ENCODE data around the gene NUDT4. TPM values are rescaled to one million over a fixed set of nuclear protein-coding genes. Genes with fewer than 3 reads are reported as not detected.

Gene NUDT4
- total RNA-seq, 5 donors from 2014 or later (not counting 1 experiment from before 2014, with no cell fraction given), result 40.7 to 85.2 (median 46.0) TPM

DNA sequence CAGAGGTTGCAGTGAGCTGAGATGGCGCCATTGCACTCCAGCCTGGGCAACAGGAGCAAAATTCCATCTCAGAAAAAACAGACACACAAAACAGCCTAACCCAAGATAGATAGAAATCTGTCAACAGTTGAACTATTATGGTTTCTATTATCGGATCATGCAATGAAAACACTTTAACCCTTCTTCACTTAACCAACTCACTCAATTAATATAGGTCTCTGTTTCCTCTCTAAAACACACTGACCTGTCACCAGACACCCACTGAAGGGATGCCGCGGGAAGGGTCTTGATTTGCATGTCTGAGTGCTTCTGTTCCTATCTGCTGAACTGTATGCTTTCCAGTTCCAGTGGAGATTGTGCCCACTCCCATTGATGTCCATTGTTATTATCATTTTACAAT, 38.0 kb upstream of the NUDT4 start:
- DNase-seq (no peak), ATAC-seq (replicated peaks in 1 of 4) (no peak)
- no peaks in the 10 kb centered on the region for H3K4me1 ChIP-seq (ENCODE audit: control insufficient read depth in 1 of 2, extremely low read depth in 1 of 2, insufficient read depth in 2 of 2, low read length in 2 of 2)
- ChIA-PET POLR2A (no interaction called here), CTCF (no interaction called here)
- 100% methylated on average over 1 of the region's 4 CpGs for WGBS (ENCODE audit: insufficient coverage)
- no peak overlapping the region for H3K27ac ChIP-seq (ENCODE audit: low read length)
- Mint-ChIP-seq H3K36me3 (no peaks in the 10 kb centered on the region), H3K27me3 (peaks cover 0 to 2% of the 10 kb centered on the region in 2 donors), H3K27ac (no peak overlapping the region), H3K4me1 (no peaks in the 10 kb centered on the region), H3K4me3 (no peak overlapping the region), H3K9me3 (no peaks in the 10 kb centered on the region)
- no peak overlapping the region for H3K4me3 ChIP-seq (ENCODE audit: control insufficient read depth in 1 of 2, extremely low read depth in 1 of 2, low read length in 1 of 2)
- H3K9me3 ChIP-seq, result no peaks in the 10 kb centered on the region
- peaks cover 0 to 7% of the 10 kb centered on the region in 2 experiments for H3K27me3 ChIP-seq (replicated peaks in 1 of 2; ENCODE audit: control insufficient read depth in 2 of 2, extremely low read depth in 1 of 2, insufficient read depth in 2 of 2, low read length in 1 of 2)
- H3K36me3 ChIP-seq (ENCODE audit: control insufficient read depth in 2 of 2, extremely low read depth in 1 of 2, insufficient read depth in 1 of 2, low read length in 1 of 2), result no peaks in the 10 kb centered on the region

DNA sequence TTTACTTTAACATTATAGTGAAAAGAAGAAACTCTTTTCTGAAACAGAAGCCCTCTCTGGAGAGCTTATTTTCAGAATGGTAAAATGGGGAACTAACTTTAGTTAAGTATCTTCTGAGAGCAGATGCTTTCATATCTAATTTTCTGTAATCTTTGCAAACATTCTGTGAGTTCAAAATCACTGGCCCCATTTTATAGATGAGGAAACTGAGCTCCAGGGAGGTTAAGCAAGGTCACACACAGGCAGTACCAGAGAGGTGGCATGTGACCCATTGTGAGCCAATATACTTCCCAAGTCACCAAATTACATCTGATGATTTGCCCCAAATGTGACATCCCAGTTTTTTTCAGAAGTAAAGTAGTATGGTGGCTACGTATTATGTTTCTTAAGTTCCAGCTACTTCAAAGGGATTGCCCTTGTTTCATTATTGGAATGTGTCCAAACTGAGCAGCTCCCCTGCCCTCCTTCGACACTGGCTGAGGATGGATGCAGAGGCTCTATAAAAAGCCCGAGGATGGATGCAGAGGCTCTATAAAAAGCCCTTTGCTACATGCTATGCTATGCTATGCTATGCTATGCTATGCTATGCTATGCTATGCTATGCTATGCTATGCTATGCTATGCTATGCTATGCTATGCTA, 36.2 kb upstream of the NUDT4 start:
- Histone ChIP-seq H3K27ac (ENCODE audit: low read length) (no peak overlapping the region), H3K36me3 (ENCODE audit: control insufficient read depth in 2 of 2, extremely low read depth in 1 of 2, insufficient read depth in 1 of 2, low read length in 1 of 2) (no peaks in the 10 kb centered on the region), H3K9me3 (no peaks in the 10 kb centered on the region), H3K4me1 (ENCODE audit: control insufficient read depth in 1 of 2, extremely low read depth in 1 of 2, insufficient read depth in 2 of 2, low read length in 2 of 2) (no peaks in the 10 kb centered on the region), H3K27me3 (replicated peaks in 1 of 2; ENCODE audit: control insufficient read depth in 2 of 2, extremely low read depth in 1 of 2, insufficient read depth in 2 of 2, low read length in 1 of 2) (peaks cover 0 to 7% of the 10 kb centered on the region in 2 experiments), H3K4me3 (ENCODE audit: control insufficient read depth in 1 of 2, extremely low read depth in 1 of 2, low read length in 1 of 2) (no peak overlapping the region)
- no peaks in the 10 kb centered on the region for H3K4me1 Mint-ChIP-seq
- POLR2A ChIA-PET, result interaction anchor here in 1 of 2 donors (0.6 kb wide), 1 partner anchor 522 kb away, joined by 4 read pairs; no protein-coding TSS in a partner anchor
- DNase-seq (no peak), ATAC-seq (replicated peaks in 1 of 4) (no peak)
- CTCF ChIA-PET, result no interaction called here
- no CpG with 5 or more reads among the region's 3 CpGs for WGBS (ENCODE audit: insufficient coverage)
- no peaks in the 10 kb centered on the region for H3K36me3 Mint-ChIP-seq
- H3K27me3 Mint-ChIP-seq, result peaks cover 0 to 2% of the 10 kb centered on the region in 2 donors
- H3K27ac Mint-ChIP-seq, result no peak overlapping the region
- H3K9me3 Mint-ChIP-seq, result no peaks in the 10 kb centered on the region
- H3K4me3 Mint-ChIP-seq, result no peak overlapping the region

DNA sequence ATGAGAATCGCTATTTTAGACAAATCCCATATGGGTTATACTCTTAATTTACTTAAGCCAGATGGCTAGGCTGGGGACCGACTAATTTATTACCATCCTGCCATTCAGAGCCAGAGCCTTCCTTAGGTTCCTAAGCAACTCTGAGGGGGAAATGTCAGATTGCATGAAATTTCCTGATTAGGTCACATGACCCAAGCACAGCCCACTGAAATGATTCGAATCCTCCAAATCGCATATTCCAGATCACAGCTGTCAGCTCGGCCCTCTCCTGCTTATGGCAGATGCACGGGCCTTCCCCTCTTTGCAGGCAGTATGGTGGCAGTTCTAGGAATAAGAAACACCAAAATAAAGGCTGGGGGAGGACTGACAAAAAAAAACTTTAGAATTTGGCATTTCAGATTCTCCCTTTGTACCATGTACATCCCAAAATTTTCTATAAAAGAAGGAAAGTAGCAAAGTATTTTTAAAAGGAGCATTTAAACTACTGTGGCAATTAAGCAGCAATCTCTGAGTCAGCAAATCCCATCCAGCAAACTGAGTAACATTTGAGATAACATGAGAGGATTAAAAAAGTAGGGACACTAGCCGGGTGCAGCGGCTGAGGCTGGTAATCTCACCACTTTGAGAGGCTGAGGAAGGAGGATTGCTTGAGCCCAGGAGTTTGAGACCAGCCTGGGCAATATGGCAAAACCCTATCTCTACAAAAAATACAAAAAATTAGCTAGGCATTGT, 30.5 kb upstream of the NUDT4 start:
- Mint-ChIP-seq H3K27me3 (peaks cover 0 to under 1% of the 10 kb centered on the region in 2 donors), H3K4me1 (no peaks in the 10 kb centered on the region), H3K27ac (no peak overlapping the region), H3K4me3 (no peak overlapping the region), H3K36me3 (no peaks in the 10 kb centered on the region), H3K9me3 (no peaks in the 10 kb centered on the region)
- H3K36me3 ChIP-seq (ENCODE audit: control insufficient read depth in 2 of 2, extremely low read depth in 1 of 2, insufficient read depth in 1 of 2, low read length in 1 of 2), result no peaks in the 10 kb centered on the region
- H3K27ac ChIP-seq (ENCODE audit: low read length), result no peak overlapping the region
- H3K27me3 ChIP-seq (replicated peaks in 1 of 2; ENCODE audit: control insufficient read depth in 2 of 2, extremely low read depth in 1 of 2, insufficient read depth in 2 of 2, low read length in 1 of 2), result no peaks in the 10 kb centered on the region
- no peaks in the 10 kb centered on the region for H3K9me3 ChIP-seq
- DNase-seq, result no peak
- POLR2A ChIA-PET, result no interaction called here
- WGBS (ENCODE audit: insufficient coverage), result 100% methylated on average over 2 of the region's 8 CpGs
- ATAC-seq (replicated peaks in 1 of 4), result no peak
- H3K4me1 ChIP-seq (ENCODE audit: control insufficient read depth in 1 of 2, extremely low read depth in 1 of 2, insufficient read depth in 2 of 2, low read length in 2 of 2), result no peaks in the 10 kb centered on the region
- no peak overlapping the region for H3K4me3 ChIP-seq (ENCODE audit: control insufficient read depth in 1 of 2, extremely low read depth in 1 of 2, low read length in 1 of 2)
- CTCF ChIA-PET, result interaction anchor here in 1 of 2 donors (1.0 kb wide), 1 partner anchor 754 kb away, joined by 3 read pairs; no protein-coding TSS in a partner anchor

DNA sequence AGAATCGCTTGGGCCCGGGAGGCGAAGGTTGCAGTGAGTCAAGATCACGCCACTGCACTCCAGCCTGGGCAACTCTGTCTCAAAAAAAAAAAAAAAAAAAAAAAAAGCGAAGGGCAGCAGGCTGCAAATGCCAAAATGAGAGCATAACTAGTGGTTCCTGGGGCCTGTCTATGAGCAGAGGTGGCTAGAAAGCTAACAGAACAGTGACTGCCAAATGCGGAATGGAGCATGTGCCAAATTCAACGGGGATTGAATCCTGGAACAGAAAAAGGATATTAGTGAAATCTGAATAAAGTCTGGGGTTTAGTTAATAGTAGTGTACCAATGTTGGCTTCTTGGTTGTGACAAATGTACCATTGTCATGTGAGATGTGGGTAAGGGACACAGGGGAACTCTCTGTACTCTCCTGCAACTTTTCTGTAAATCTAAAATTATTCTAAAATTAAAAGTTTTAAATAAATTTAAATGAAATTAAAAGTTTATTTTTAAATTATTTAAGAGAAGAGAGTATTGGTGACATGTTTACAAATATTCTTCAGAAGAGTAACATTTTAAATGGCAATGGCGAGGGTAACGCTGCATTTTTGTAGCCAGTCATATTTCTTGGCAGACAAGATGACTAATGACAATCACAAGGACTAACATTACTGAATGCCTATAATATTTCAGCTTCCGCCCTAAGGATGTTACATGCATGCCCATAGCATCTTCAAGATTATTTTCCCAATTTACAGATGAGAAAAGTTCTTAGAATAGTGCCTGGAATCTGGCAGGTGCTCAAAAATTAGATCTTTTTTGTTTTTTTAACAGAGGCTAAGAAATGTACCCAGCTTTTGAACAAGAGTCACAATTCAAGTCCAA, 28.9 kb upstream of the NUDT4 start:
- CTCF ChIA-PET, result no interaction called here
- Mint-ChIP-seq H3K4me3 (no peak overlapping the region), H3K27me3 (peaks cover 0 to 5% of the 10 kb centered on the region in 2 donors), H3K27ac (no peak overlapping the region), H3K9me3 (no peaks in the 10 kb centered on the region), H3K36me3 (no peaks in the 10 kb centered on the region), H3K4me1 (no peaks in the 10 kb centered on the region)
- WGBS (ENCODE audit: insufficient coverage), result 96% methylated on average over 6 of the region's 10 CpGs
- POLR2A ChIA-PET, result interaction anchor here in 1 of 2 donors (0.5 kb wide), 1 partner anchor 1318 kb away, joined by 3 read pairs; no protein-coding TSS in a partner anchor
- peaks cover 0 to 2% of the 10 kb centered on the region in 2 experiments for H3K27me3 ChIP-seq (replicated peaks in 1 of 2; ENCODE audit: control insufficient read depth in 2 of 2, extremely low read depth in 1 of 2, insufficient read depth in 2 of 2, low read length in 1 of 2)
- ATAC-seq (replicated peaks in 1 of 4) (no peak), DNase-seq (no peak)
- H3K4me3 ChIP-seq (ENCODE audit: control insufficient read depth in 1 of 2, extremely low read depth in 1 of 2, low read length in 1 of 2), result no peak overlapping the region
- H3K9me3 ChIP-seq, result no peaks in the 10 kb centered on the region
- no peaks in the 10 kb centered on the region for H3K4me1 ChIP-seq (ENCODE audit: control insufficient read depth in 1 of 2, extremely low read depth in 1 of 2, insufficient read depth in 2 of 2, low read length in 2 of 2)
- no peak overlapping the region for H3K27ac ChIP-seq (ENCODE audit: low read length)
- no peaks in the 10 kb centered on the region for H3K36me3 ChIP-seq (ENCODE audit: control insufficient read depth in 2 of 2, extremely low read depth in 1 of 2, insufficient read depth in 1 of 2, low read length in 1 of 2)

DNA sequence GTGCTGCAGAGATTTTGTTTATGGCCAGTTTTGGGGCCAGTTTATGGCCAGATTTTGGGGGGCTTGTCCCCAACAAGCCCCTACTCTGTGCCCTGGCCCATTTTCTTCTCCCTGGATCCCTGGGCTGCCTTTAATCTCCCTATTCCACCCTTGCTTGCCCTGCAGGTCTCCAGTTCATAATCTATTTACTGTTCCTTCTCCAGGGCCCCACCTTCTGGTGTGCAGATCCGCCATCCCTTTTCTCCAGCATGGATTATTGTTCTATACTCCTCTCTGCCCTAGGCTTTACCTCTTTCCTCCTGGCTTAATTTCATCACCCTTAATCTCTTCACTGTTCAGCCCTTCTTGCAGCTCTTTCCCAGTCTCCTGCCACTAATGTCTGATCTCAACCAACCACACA, 26.0 kb upstream of the NUDT4 start:
- H3K9me3 ChIP-seq, result no peaks in the 10 kb centered on the region
- 95% methylated on average over 1 of the region's 1 CpG for WGBS (ENCODE audit: insufficient coverage)
- ChIA-PET CTCF (no interaction called here), POLR2A (no interaction called here)
- H3K4me1 ChIP-seq (ENCODE audit: control insufficient read depth in 1 of 2, extremely low read depth in 1 of 2, insufficient read depth in 2 of 2, low read length in 2 of 2), result no peaks in the 10 kb centered on the region
- H3K36me3 Mint-ChIP-seq, result no peaks in the 10 kb centered on the region
- peaks cover 0 to 5% of the 10 kb centered on the region in 2 donors for H3K27me3 Mint-ChIP-seq
- no peak overlapping the region for H3K27ac ChIP-seq (ENCODE audit: low read length)
- H3K36me3 ChIP-seq (ENCODE audit: control insufficient read depth in 2 of 2, extremely low read depth in 1 of 2, insufficient read depth in 1 of 2, low read length in 1 of 2), result no peaks in the 10 kb centered on the region
- H3K27ac Mint-ChIP-seq, result no peak overlapping the region
- no peaks in the 10 kb centered on the region for H3K4me1 Mint-ChIP-seq
- peaks cover 0 to 2% of the 10 kb centered on the region in 2 experiments for H3K27me3 ChIP-seq (replicated peaks in 1 of 2; ENCODE audit: control insufficient read depth in 2 of 2, extremely low read depth in 1 of 2, insufficient read depth in 2 of 2, low read length in 1 of 2)
- H3K9me3 Mint-ChIP-seq, result no peaks in the 10 kb centered on the region
- ATAC-seq (replicated peaks in 1 of 4), result no peak
- no peak overlapping the region for H3K4me3 Mint-ChIP-seq
- H3K4me3 ChIP-seq (ENCODE audit: control insufficient read depth in 1 of 2, extremely low read depth in 1 of 2, low read length in 1 of 2), result no peak overlapping the region
- DNase-seq, result no peak

DNA sequence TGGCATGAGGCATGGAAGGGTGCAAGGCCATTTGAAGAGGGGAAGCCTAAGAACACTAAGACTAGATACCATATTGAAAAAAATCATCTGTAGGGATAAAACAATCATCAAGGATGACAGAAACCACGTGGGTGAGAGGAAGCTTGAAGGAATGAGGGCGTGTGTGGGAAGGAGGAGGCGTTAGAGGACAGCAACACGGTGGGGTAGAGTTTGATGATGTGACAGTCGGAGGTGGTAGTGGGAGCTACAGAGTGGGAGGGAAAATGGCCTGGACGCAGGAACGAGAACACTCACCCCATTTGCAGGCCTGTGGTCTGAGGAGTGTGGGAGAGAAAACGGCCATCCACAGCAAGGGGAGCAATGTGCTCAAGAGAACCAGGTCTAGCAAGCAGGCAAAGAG, 25.4 kb upstream of the NUDT4 start:
- Mint-ChIP-seq H3K27me3 (peaks cover 0 to 5% of the 10 kb centered on the region in 2 donors), H3K9me3 (no peaks in the 10 kb centered on the region), H3K27ac (no peak overlapping the region), H3K4me1 (no peaks in the 10 kb centered on the region), H3K36me3 (no peaks in the 10 kb centered on the region), H3K4me3 (no peak overlapping the region)
- Histone ChIP-seq H3K4me3 (ENCODE audit: control insufficient read depth in 1 of 2, extremely low read depth in 1 of 2, low read length in 1 of 2) (no peak overlapping the region), H3K36me3 (ENCODE audit: control insufficient read depth in 2 of 2, extremely low read depth in 1 of 2, insufficient read depth in 1 of 2, low read length in 1 of 2) (no peaks in the 10 kb centered on the region), H3K9me3 (no peaks in the 10 kb centered on the region), H3K4me1 (ENCODE audit: control insufficient read depth in 1 of 2, extremely low read depth in 1 of 2, insufficient read depth in 2 of 2, low read length in 2 of 2) (no peaks in the 10 kb centered on the region), H3K27me3 (replicated peaks in 1 of 2; ENCODE audit: control insufficient read depth in 2 of 2, extremely low read depth in 1 of 2, insufficient read depth in 2 of 2, low read length in 1 of 2) (peaks cover 0 to 2% of the 10 kb centered on the region in 2 experiments), H3K27ac (ENCODE audit: low read length) (no peak overlapping the region)
- ChIA-PET CTCF (no interaction called here), POLR2A (no interaction called here)
- ATAC-seq (replicated peaks in 1 of 4) (no peak), DNase-seq (no peak)
- WGBS (ENCODE audit: insufficient coverage), result 61% methylated on average over 8 of the region's 8 CpGs
